H9 (cell line): ENCODE results near the gene PPP1R12A. TPM values are rescaled to one million over a fixed set of nuclear protein-coding genes. Genes with fewer than 3 reads are reported as not detected.

Source experiments
- DNase-seq: peaks from one replicate; pipeline ENCODE4 v3.0.0-alpha.2; 2017
- H2AFZ ChIP-seq: one replicate; pipeline ENCODE4 v1.6.1; 2013; ENCODE audit warnings: mild to moderate bottlenecking, low read length, control low read depth, moderate library complexity
- H2AK5ac ChIP-seq: 2 replicates; pipeline ENCODE4 v1.6.1; 2013; ENCODE audit warnings: low read length, control low read depth, mixed read lengths; ENCODE audit not compliant: insufficient read length
- H2BK120ac ChIP-seq: one replicate; pipeline ENCODE4 v1.6.1; 2013; ENCODE audit warnings: low read depth, mild to moderate bottlenecking, low read length, control low read depth, inconsistent platforms; ENCODE audit not compliant: poor library complexity, severe bottlenecking
- H2BK12ac ChIP-seq: 2 replicates; pipeline ENCODE4 v1.6.1; 2013; ENCODE audit warnings: low read length, control low read depth, mixed read lengths, low read depth; ENCODE audit not compliant: insufficient read length
- H2BK15ac ChIP-seq: 2 replicates; pipeline ENCODE4 v1.6.1; 2013; ENCODE audit warnings: low read depth, low read length, control low read depth
- H2BK20ac ChIP-seq: one replicate; pipeline ENCODE4 v1.6.1; 2013; ENCODE audit warnings: low read depth, mild to moderate bottlenecking, low read length, control low read depth, inconsistent platforms; ENCODE audit not compliant: poor library complexity, severe bottlenecking
- H2BK5ac ChIP-seq: 2 replicates; pipeline ENCODE4 v1.6.1; 2013; ENCODE audit warnings: low read length, control low read depth, mixed read lengths; ENCODE audit not compliant: insufficient read length
- H3K14ac ChIP-seq: 2 replicates; pipeline ENCODE4 v1.6.1; 2013; ENCODE audit warnings: low read length, control low read depth; ENCODE audit not compliant: insufficient read depth
- H3K18ac ChIP-seq: 2 replicates; pipeline ENCODE4 v1.6.1; 2013; ENCODE audit warnings: low read depth, mild to moderate bottlenecking, mixed read lengths, low read length, control low read depth; ENCODE audit not compliant: insufficient read length
- H3K23ac ChIP-seq: 2 replicates; pipeline ENCODE4 v1.6.1; 2013; ENCODE audit warnings: low read length, control low read depth, mixed read lengths, low read depth; ENCODE audit not compliant: insufficient read length
- H3K23me2 ChIP-seq: 2 replicates; pipeline ENCODE4 v1.6.1; 2013; ENCODE audit warnings: low read depth, mild to moderate bottlenecking, mixed read lengths, low read length, control low read depth; ENCODE audit not compliant: insufficient read length, poor library complexity, severe bottlenecking
- H3K27ac ChIP-seq: 2 replicates; pipeline ENCODE4 v1.5.1; 2013; ENCODE audit warnings: low read length, control low read depth, mixed read lengths, low read depth; ENCODE audit not compliant: insufficient read length
- H3K27me3 ChIP-seq: 2 replicates; pipeline ENCODE4 v1.6.1; 2013; ENCODE audit warnings: low read length, control low read depth, inconsistent platforms; ENCODE audit not compliant: insufficient read depth
- H3K4ac ChIP-seq: 2 replicates; pipeline ENCODE4 v1.6.1; 2013; ENCODE audit warnings: low read depth, mild to moderate bottlenecking, control low read depth, inconsistent platforms, low read length, moderate library complexity
- H3K4me1 ChIP-seq: 2 replicates; pipeline ENCODE4 v1.6.1; 2013; ENCODE audit warnings: low read length, control low read depth, inconsistent platforms; ENCODE audit not compliant: insufficient read depth
- H3K4me2 ChIP-seq: 2 replicates; pipeline ENCODE4 v1.6.1; 2013; ENCODE audit warnings: low read length, control low read depth, mixed read lengths; ENCODE audit not compliant: insufficient read length, insufficient read depth
- H3K56ac ChIP-seq: 2 replicates; pipeline ENCODE4 v1.6.1; 2013; ENCODE audit warnings: low read depth, mild to moderate bottlenecking, mixed read lengths, low read length, control low read depth; ENCODE audit not compliant: insufficient read length
- H3K79me1 ChIP-seq: 2 replicates; pipeline ENCODE4 v1.6.1; 2013; ENCODE audit warnings: low read depth, mild to moderate bottlenecking, moderate library complexity, low read length, control low read depth, inconsistent platforms; ENCODE audit not compliant: insufficient read depth, poor library complexity, severe bottlenecking
- H3K79me2 ChIP-seq: 2 replicates; pipeline ENCODE4 v1.6.1; 2013; ENCODE audit warnings: low read length, control low read depth, inconsistent platforms; ENCODE audit not compliant: insufficient read depth
- H3K9ac ChIP-seq: 2 replicates; pipeline ENCODE4 v1.6.1; 2013; ENCODE audit warnings: low read length, control low read depth, mixed read lengths; ENCODE audit not compliant: insufficient read length; ENCODE audit errors: extremely low read depth
- H3K9me3 ChIP-seq: one replicate; pipeline ENCODE4 v1.6.1; 2013; ENCODE audit warnings: low read depth, low read length, inconsistent platforms; ENCODE audit not compliant: control insufficient read depth
- H3T11ph ChIP-seq: one replicate; pipeline ENCODE4 v1.6.1; 2013; ENCODE audit warnings: mild to moderate bottlenecking, low read length, control low read depth, inconsistent platforms
- H4K20me1 ChIP-seq: one replicate; pipeline ENCODE4 v1.6.1; 2013; ENCODE audit not compliant: control insufficient read depth, insufficient read length, insufficient read depth
- H4K5ac ChIP-seq: 2 replicates; pipeline ENCODE4 v1.6.1; 2013; ENCODE audit warnings: low read depth, mild to moderate bottlenecking, mixed read lengths, low read length, control low read depth; ENCODE audit not compliant: insufficient read length
- H4K8ac ChIP-seq: replicated peaks from 2 replicates; pipeline ENCODE4 v1.6.1; 2013; ENCODE audit warnings: low read length, control low read depth, mixed read lengths, low read depth; ENCODE audit not compliant: insufficient read length
- H4K91ac ChIP-seq: 2 replicates; pipeline ENCODE4 v1.6.1; 2013; ENCODE audit warnings: low read depth, mild to moderate bottlenecking, moderate library complexity, mixed read lengths, low read length, control low read depth; ENCODE audit not compliant: insufficient read length
- H3K27ac Mint-ChIP-seq, 3 experiments: 2 replicates in 2 of 3; 3 replicates in 1 of 3; pipeline ENCODE4 v1.8.0; 2020 to 2021; ENCODE audit warnings: mixed read lengths in 3 of 3, mild to moderate bottlenecking in 1 of 3, moderate library complexity in 1 of 3
- H3K27me3 Mint-ChIP-seq: 2 replicates; pipeline ENCODE4 v1.8.0; 2021; ENCODE audit warnings: low read depth, mild to moderate bottlenecking, moderate library complexity, mixed read lengths
- H3K36me3 Mint-ChIP-seq, 3 experiments: 2 replicates in 2 of 3; 3 replicates in 1 of 3; pipeline ENCODE4 v1.8.0; 2020 to 2021; ENCODE audit warnings: low read depth in 3 of 3, mixed read lengths in 3 of 3; ENCODE audit not compliant: insufficient read depth in 1 of 3
- H3K4me1 Mint-ChIP-seq, 2 experiments: 2 replicates each; pipeline ENCODE4 v1.8.0; 2020; ENCODE audit warnings: mixed read lengths in 2 of 2
- H3K4me3 Mint-ChIP-seq, 2 experiments: 2 replicates in 1 of 2; 3 replicates in 1 of 2; pipeline ENCODE4 v1.8.0; 2020 to 2021; ENCODE audit warnings: mild to moderate bottlenecking in 2 of 2, mixed read lengths in 2 of 2, moderate library complexity in 1 of 2
- H3K9me3 Mint-ChIP-seq, 2 experiments: 2 replicates in 1 of 2; 3 replicates in 1 of 2; pipeline ENCODE4 v1.8.0; 2020; ENCODE audit warnings: mild to moderate bottlenecking in 2 of 2, mixed read lengths in 2 of 2, moderate library complexity in 1 of 2
- WGBS: extraction: QIAGEN DNeasy Blood & Tissue Kit; methylation state at CpG from one replicate; pipeline ENCODE4 v1.1.7; 2013; ENCODE audit warnings: missing lambda C conversion rate, low lambda C conversion rate, mixed read lengths; ENCODE audit not compliant: insufficient read length; ENCODE audit errors: extremely low coverage; 5-methylcytosine and 5-hydroxymethylcytosine counted together
- total RNA-seq: library from RNA; stranded (reverse); gene quantifications from 2 replicates; pipeline ENCODE4 v1.2.1, GENCODE V29; 2021
- TF ChIP-seq, protein P1 (sequence below): fragments of 200-600 bp; sonication (generic); conservative IDR thresholded peaks from 3 replicates; pipeline ENCODE4 v1.8.0; 2021; ENCODE audit warnings: antibody characterized with exemption, mild to moderate bottlenecking

PPP1R12A gene
- total RNA-seq, 1 experiment from 2014 or later = 93.5 TPM

DNA sequence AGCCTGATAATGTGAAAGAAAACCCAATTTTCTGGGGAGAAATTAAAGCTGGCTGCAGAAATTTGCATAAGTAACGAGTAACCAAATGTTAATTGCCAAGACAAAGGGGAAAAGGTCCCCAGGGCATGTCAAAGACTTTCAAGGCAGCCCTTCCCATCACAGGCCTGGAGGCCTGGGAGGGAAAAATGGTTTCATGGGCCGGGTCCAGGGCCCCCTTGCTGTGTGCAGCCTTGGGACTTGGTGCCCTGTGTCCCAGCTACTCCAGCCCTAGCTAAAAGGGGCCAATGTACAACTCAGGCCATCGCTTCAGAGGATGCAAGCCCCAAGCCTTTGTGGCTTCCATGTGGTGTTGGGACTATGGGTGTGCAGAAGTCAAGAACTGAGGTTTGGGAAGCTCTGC is 96.5 kb downstream of the PPP1R12A start:
- Mint-ChIP-seq H3K4me3 (no peak overlapping the region), H3K27me3 (no peaks in the 10 kb centered on the region), H3K36me3 (peaks cover 43 to 50% (median 50%) of the 10 kb centered on the region in 3 experiments), H3K27ac (no peak overlapping the region), H3K4me1 (no peaks in the 10 kb centered on the region), H3K9me3 (peaks cover 28 to 30% of the 10 kb centered on the region in 2 experiments)
- no peak overlapping the region for H3K56ac ChIP-seq
- no peaks in the 10 kb centered on the region; the same call in 1 of the 2 replicates for H3K79me2 ChIP-seq
- no peak overlapping the region for H3K23ac ChIP-seq
- H2BK15ac ChIP-seq = no peak overlapping the region
- no peak overlapping the region for H4K91ac ChIP-seq
- H3K14ac ChIP-seq = no peak overlapping the region
- no peak overlapping the region for H3K18ac ChIP-seq
- no peaks in the 10 kb centered on the region for H4K20me1 ChIP-seq
- no peak overlapping the region for H3K27ac ChIP-seq
- H2AK5ac ChIP-seq = no peak overlapping the region
- no peak overlapping the region for H3K9ac ChIP-seq
- H2BK120ac ChIP-seq = no peak overlapping the region
- no peaks in the 10 kb centered on the region for H3K23me2 ChIP-seq
- H3K9me3 ChIP-seq = peaks cover 13% of the 10 kb centered on the region
- no peak overlapping the region for H2AFZ ChIP-seq
- no peaks in the 10 kb centered on the region for H3K4me1 ChIP-seq
- no peak overlapping the region for H3T11ph ChIP-seq
- WGBS = no CpG with 5 or more reads among the region's 3 CpGs
- H3K79me1 ChIP-seq = peaks cover 3% of the 10 kb centered on the region
- H4K8ac ChIP-seq = no peak overlapping the region
- H2BK20ac ChIP-seq = no peak overlapping the region
- TF ChIP-seq, protein P1, sequence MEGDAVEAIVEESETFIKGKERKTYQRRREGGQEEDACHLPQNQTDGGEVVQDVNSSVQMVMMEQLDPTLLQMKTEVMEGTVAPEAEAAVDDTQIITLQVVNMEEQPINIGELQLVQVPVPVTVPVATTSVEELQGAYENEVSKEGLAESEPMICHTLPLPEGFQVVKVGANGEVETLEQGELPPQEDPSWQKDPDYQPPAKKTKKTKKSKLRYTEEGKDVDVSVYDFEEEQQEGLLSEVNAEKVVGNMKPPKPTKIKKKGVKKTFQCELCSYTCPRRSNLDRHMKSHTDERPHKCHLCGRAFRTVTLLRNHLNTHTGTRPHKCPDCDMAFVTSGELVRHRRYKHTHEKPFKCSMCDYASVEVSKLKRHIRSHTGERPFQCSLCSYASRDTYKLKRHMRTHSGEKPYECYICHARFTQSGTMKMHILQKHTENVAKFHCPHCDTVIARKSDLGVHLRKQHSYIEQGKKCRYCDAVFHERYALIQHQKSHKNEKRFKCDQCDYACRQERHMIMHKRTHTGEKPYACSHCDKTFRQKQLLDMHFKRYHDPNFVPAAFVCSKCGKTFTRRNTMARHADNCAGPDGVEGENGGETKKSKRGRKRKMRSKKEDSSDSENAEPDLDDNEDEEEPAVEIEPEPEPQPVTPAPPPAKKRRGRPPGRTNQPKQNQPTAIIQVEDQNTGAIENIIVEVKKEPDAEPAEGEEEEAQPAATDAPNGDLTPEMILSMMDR = no peak
- H4K5ac ChIP-seq = no peak overlapping the region
- H3K4me2 ChIP-seq = no peak overlapping the region
- no peaks in the 10 kb centered on the region for H3K27me3 ChIP-seq
- DNase-seq = no peak
- H2BK5ac ChIP-seq = no peak overlapping the region
- H3K4ac ChIP-seq = no peak overlapping the region
- no peak overlapping the region for H2BK12ac ChIP-seq
